SU-DHL-6 (cell line): ENCODE data around the gene ZNF860.

Source experiments
- EZH2phosphoT487 ChIP-seq: fragments of 200-600 bp; sonication (generic), shearing (Covaris generic); conservative IDR thresholded peaks from 2 replicates; pipeline ENCODE4 v1.6.1; 2018; ENCODE audit warnings: mild to moderate bottlenecking, antibody characterized with exemption, low read length, moderate library complexity, mixed read lengths
- TF ChIP-seq, protein P1 (sequence below): fragments of 200-600 bp; sonication (generic); IDR thresholded peaks from one replicate; pipeline ENCODE4 v1.5.1; 2017; ENCODE audit warnings: antibody characterized with exemption, mild to moderate bottlenecking, low read length, moderate library complexity; ENCODE audit not compliant: insufficient read depth, poor library complexity, severe bottlenecking

DNA sequence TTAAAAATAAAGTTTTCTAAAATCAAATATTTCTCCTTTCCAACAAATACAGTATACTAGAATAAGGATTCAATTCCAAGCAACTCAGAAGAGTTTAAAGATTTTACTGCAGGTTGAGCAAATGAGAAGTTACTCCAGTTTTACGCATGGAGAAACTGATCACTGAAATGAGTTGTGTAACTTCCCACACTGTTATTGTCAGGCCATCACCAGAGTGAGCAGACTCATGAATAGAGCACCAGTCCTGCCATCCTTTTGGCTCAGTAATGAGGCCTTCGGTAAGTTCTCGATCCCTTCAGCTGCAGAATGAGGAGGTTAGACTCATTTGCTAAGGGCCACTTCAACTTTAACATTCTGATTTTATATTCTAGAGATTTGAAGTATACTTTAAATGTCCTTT, 48.6 kb upstream of the ZNF860 start:
- TF ChIP-seq, protein P1, sequence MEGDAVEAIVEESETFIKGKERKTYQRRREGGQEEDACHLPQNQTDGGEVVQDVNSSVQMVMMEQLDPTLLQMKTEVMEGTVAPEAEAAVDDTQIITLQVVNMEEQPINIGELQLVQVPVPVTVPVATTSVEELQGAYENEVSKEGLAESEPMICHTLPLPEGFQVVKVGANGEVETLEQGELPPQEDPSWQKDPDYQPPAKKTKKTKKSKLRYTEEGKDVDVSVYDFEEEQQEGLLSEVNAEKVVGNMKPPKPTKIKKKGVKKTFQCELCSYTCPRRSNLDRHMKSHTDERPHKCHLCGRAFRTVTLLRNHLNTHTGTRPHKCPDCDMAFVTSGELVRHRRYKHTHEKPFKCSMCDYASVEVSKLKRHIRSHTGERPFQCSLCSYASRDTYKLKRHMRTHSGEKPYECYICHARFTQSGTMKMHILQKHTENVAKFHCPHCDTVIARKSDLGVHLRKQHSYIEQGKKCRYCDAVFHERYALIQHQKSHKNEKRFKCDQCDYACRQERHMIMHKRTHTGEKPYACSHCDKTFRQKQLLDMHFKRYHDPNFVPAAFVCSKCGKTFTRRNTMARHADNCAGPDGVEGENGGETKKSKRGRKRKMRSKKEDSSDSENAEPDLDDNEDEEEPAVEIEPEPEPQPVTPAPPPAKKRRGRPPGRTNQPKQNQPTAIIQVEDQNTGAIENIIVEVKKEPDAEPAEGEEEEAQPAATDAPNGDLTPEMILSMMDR: no peak
- no peak for TF ChIP-seq EZH2phosphoT487
